ENCODE data around the gene BRINP2.
"Not testable (repeated sequence)": the region's sequence is repeated elsewhere in the genome, so short reads cannot be mapped to it uniquely, and the experiment has no call there.

Gene BRINP2

GRCh38 chr1:177301425-177302124, 130.8 kb downstream of the BRINP2 start:
- intact Hi-C loops (cut with DNase I) = no loop called here
- DNase-seq = peak in 2 of 42 donors; percentile 38 to 43

GRCh38 chr1:177302357-177303044, 131.7 kb downstream of the BRINP2 start:
- DNase-seq = peak; percentile 45 to 85 (median 68)

GRCh38 chr1:177305040-177306018, 134.6 kb downstream of the BRINP2 start:
- DNase-seq = peak in 19 of 42 donors; percentile 16 to 69 (median 34)
- intact Hi-C loops (cut with DNase I) = no loop called here

More at GRCh38 chr1:177302357-177303044, 131.7 kb downstream of the BRINP2 start:
- intact Hi-C loops (cut with DNase I) = no loop called here

- DNase-seq = no peak
- intact Hi-C loops (cut with DNase I) = no loop called here
Measured at GRCh38 chr1:177306019-177306415, 135.3 kb downstream of the BRINP2 start.

GRCh38 chr1:177306981-177307380, 136.2 kb downstream of the BRINP2 start:
- peak in 25 of 42 donors; percentile 22 to 76 (median 36) for DNase-seq

GRCh38 chr1:177307771-177308170, 137.0 kb downstream of the BRINP2 start:
- no peak for DNase-seq
- intact Hi-C loops (cut with DNase I) = no loop called here

More at GRCh38 chr1:177306981-177307380, 136.2 kb downstream of the BRINP2 start:
- intact Hi-C loops (cut with DNase I) = no loop called here

- intact Hi-C loops (cut with DNase I) = no loop called here
Measured at GRCh38 chr1:177309880-177310279, 139.1 kb downstream of the BRINP2 start.

GRCh38 chr1:177310326-177310725, 139.6 kb downstream of the BRINP2 start:
- peak in 31 of 42 donors; percentile 24 to 88 (median 56) for DNase-seq
- intact Hi-C loops (cut with DNase I) = no loop called here

More at GRCh38 chr1:177309880-177310279, 139.1 kb downstream of the BRINP2 start:
- peak in 6 of 42 donors; percentile 21 to 73 (median 41) for DNase-seq

- peak in 15 of 42 donors; percentile 10 to 73 (median 32) for DNase-seq
- intact Hi-C loops (cut with DNase I) = no loop called here
Measured at GRCh38 chr1:177311111-177311510, 140.4 kb downstream of the BRINP2 start.

GRCh38 chr1:177311586-177311985, 140.8 kb downstream of the BRINP2 start:
- peak in 2 of 42 donors; percentile 9 to 17 for DNase-seq
- intact Hi-C loops (cut with DNase I) = no loop called here

- DNase-seq = no peak
- intact Hi-C loops (cut with DNase I) = no loop called here
Measured at GRCh38 chr1:177315261-177315660, 144.5 kb downstream of the BRINP2 start.

GRCh38 chr1:177315761-177316160, 145.0 kb downstream of the BRINP2 start:
- DNase-seq = no peak
- intact Hi-C loops (cut with DNase I) = no loop called here

GRCh38 chr1:177321434-177321833, 150.7 kb downstream of the BRINP2 start:
- DNase-seq; intact Hi-C loops (cut with DNase I): not testable (repeated sequence)

- intact Hi-C loops (cut with DNase I) = no loop called here
- no peak for DNase-seq
Measured at GRCh38 chr1:177328251-177328650, 157.5 kb downstream of the BRINP2 start.

GRCh38 chr1:177329871-177330270, 159.1 kb downstream of the BRINP2 start:
- intact Hi-C loops (cut with DNase I) = no loop called here
- DNase-seq = no peak

Measured in head of caudate nucleus (tissue), 42 donors.